Measurements from ENCODE around the gene NTRK1. TPM values are rescaled to one million over a fixed set of nuclear protein-coding genes. Genes with fewer than 3 reads are reported as not detected.
A peak's percentile ranks its signal among the peaks of the same experiment; 100 is the strongest.

The NTRK1 gene
- total RNA-seq, 6 experiments from 2014 or later, result not detected

GRCh38 chr1:156908541-156908940 is 47.9 kb downstream of the NTRK1 start:
- ATAC-seq (no peak), DNase-seq (peak in 1 of 3 donors; percentile 45)
- TF ChIP-seq, protein P1, sequence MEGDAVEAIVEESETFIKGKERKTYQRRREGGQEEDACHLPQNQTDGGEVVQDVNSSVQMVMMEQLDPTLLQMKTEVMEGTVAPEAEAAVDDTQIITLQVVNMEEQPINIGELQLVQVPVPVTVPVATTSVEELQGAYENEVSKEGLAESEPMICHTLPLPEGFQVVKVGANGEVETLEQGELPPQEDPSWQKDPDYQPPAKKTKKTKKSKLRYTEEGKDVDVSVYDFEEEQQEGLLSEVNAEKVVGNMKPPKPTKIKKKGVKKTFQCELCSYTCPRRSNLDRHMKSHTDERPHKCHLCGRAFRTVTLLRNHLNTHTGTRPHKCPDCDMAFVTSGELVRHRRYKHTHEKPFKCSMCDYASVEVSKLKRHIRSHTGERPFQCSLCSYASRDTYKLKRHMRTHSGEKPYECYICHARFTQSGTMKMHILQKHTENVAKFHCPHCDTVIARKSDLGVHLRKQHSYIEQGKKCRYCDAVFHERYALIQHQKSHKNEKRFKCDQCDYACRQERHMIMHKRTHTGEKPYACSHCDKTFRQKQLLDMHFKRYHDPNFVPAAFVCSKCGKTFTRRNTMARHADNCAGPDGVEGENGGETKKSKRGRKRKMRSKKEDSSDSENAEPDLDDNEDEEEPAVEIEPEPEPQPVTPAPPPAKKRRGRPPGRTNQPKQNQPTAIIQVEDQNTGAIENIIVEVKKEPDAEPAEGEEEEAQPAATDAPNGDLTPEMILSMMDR (IDR thresholded peaks at IDR 0.05), result no peak
- TF ChIP-seq POLR2A (IDR thresholded peaks at IDR 0.05), result no peak
- intact Hi-C loops (cut with DNase I), result no loop called here
- no CpG with 5 or more reads among the region's 29 CpGs for WGBS (ENCODE audit: insufficient coverage, low coverage, low lambda C conversion rate, missing lambda C conversion rate)
- Histone ChIP-seq H3K27me3 (no peaks in the 10 kb centered on the region), H3K4me1 (no peaks in the 10 kb centered on the region), H3K36me3 (no peaks in the 10 kb centered on the region), H3K9me3 (no peaks in the 10 kb centered on the region), H3K4me3 (no peak overlapping the region), H3K27ac (no peak overlapping the region)

- no peak for ATAC-seq
- no peaks in the 10 kb centered on the region for H3K27me3 ChIP-seq
- no peak overlapping the region for H3K4me3 ChIP-seq
- H3K36me3 ChIP-seq, result no peaks in the 10 kb centered on the region
- TF ChIP-seq POLR2A (IDR thresholded peaks at IDR 0.05), result no peak
- TF ChIP-seq, protein P1 (IDR thresholded peaks at IDR 0.05), result no peak
- no peak overlapping the region for H3K27ac ChIP-seq
- DNase-seq, result no peak
- 40% methylated on average over 9 of the region's 10 CpGs for WGBS (ENCODE audit: insufficient coverage, low coverage, low lambda C conversion rate, missing lambda C conversion rate)
- intact Hi-C loops (cut with DNase I), result no loop called here
- H3K9me3 ChIP-seq, result no peaks in the 10 kb centered on the region
- no peaks in the 10 kb centered on the region for H3K4me1 ChIP-seq
Observed at GRCh38 chr1:156908955-156909354, 48.3 kb downstream of the NTRK1 start.

GRCh38 chr1:156909671-156910070 is 49.0 kb downstream of the NTRK1 start:
- DNase-seq, result peak in 1 of 3 donors; percentile 49
- Histone ChIP-seq H3K27ac (no peak overlapping the region), H3K4me1 (no peaks in the 10 kb centered on the region)

GRCh38 chr1:156910309-156910782 is 49.7 kb downstream of the NTRK1 start:
- Histone ChIP-seq H3K4me3 (no peak overlapping the region), H3K27me3 (no peaks in the 10 kb centered on the region), H3K36me3 (no peaks in the 10 kb centered on the region), H3K9me3 (no peaks in the 10 kb centered on the region), H3K27ac (no peak overlapping the region), H3K4me1 (no peaks in the 10 kb centered on the region)
- ATAC-seq, result peak; percentile 47 to 60 (median 54)
- intact Hi-C loops (cut with DNase I), result no loop called here
- peak in 2 of 3 donors; percentile 47 to 60 for DNase-seq
- TF ChIP-seq, protein P1 (IDR thresholded peaks at IDR 0.05), result peak; percentile 48 to 86 (median 80)
- no peak for TF ChIP-seq POLR2A (IDR thresholded peaks at IDR 0.05)
- WGBS (ENCODE audit: insufficient coverage, low coverage, low lambda C conversion rate, missing lambda C conversion rate), result 32% methylated on average over 6 of the region's 18 CpGs

More at GRCh38 chr1:156909671-156910070, 49.0 kb downstream of the NTRK1 start:
- TF ChIP-seq, protein P1 (IDR thresholded peaks at IDR 0.05), result no peak
- TF ChIP-seq POLR2A (IDR thresholded peaks at IDR 0.05), result no peak
- H3K27me3 ChIP-seq, result no peaks in the 10 kb centered on the region
- ATAC-seq, result no peak
- H3K36me3 ChIP-seq, result no peaks in the 10 kb centered on the region
- intact Hi-C loops (cut with DNase I), result no loop called here
- no peaks in the 10 kb centered on the region for H3K9me3 ChIP-seq
- WGBS (ENCODE audit: insufficient coverage, low coverage, low lambda C conversion rate, missing lambda C conversion rate), result 30% methylated on average over 2 of the region's 5 CpGs
- H3K4me3 ChIP-seq, result no peak overlapping the region
